HG03196 (cell line): ENCODE results near the gene FLRT3.

ENCODE experiments used
- ATAC-seq: cut with Tn5 transposase; IDR thresholded peaks from one replicate; pipeline ENCODE4 v1.9.1; 2021; ENCODE audit not compliant: unreplicated experiment

FLRT3 gene

DNA sequence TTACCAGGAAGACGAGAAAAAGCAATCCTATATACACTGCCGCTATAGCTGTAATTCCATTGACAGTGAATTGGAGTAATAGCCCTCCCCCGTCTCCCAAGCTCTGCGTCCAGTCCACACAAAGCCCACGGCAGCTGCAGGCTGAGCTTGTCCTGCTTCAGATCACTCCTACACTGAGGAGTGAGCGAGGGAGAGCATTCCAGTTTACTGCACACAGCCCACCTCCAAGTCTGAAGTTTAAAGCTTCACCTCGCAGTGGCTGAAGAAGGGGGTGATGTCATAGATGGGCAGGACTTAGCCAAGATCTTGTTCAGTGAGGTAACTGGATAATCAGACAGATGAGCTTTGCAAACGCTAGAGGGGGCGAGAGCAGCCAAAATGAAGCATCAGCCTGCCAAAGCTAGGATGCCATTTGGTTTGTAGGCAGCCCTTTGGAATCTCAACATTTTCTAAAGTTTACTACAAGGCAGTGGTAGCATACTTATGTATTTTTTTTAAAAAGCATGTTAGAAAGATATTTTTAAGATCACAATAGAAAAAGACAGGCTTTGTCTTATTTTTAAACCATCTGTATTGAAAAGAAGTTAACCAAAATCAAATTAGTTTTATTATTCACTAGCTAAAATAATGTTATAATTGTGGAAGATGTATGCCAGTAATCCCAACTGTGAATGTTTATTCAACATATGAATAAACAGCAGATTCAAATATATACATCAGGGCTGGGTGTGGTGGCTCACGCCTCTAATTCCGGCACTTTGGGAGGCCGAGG is at the start of gene FLRT3:
FLRT3 (minus strand) TSS at position 213 of the 772 bp plus-strand sequence. CDS start 10,106 bp downstream, outside the sequence.
- ATAC-seq = peak; percentile 96

DNA sequence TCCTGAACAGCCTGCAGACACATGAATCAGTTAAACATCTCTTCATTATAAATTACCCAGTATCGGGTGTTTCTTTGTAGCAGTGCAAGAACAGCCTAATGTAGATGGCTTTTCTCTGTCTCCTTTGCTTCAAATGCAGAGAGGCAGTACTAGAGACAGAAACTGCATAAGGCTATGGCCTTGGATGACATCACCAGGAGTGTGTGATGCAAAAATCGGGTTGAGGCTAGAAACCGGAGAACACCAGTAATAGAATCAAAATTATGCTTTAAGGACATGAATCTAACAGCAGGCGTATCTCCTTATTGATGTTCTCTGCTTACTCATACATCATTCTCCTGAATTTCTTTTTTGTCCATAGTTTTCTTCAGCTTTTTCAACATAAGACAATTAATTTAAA is 49.3 kb upstream of the FLRT3 start:
- ATAC-seq = no peak

DNA sequence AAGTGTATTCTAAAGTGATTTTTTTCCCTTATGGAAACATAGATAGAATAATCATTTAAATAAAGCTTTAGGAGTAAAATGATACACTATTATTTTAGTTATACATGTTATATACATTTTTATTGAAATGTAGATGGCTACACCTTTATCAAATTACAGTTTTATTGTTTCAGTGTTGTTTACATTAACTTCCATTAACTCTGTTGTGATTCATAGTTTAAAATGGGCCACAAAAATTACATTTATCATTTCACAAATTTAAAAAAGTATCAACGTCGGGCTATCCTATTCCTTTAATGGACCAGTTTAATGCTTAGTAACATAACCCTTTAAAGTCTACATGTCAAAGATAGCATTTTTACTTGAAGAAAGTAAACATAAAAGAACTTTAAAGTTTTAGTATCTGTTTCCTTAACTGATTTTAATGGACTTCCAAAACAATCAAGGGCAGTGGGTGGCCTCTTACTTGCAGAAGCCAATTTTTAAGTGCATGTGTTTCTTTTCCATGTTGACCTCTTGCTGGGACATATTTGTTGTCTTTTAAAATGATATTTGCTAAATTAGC is 47.8 kb upstream of the FLRT3 start:
- ATAC-seq = no peak

DNA sequence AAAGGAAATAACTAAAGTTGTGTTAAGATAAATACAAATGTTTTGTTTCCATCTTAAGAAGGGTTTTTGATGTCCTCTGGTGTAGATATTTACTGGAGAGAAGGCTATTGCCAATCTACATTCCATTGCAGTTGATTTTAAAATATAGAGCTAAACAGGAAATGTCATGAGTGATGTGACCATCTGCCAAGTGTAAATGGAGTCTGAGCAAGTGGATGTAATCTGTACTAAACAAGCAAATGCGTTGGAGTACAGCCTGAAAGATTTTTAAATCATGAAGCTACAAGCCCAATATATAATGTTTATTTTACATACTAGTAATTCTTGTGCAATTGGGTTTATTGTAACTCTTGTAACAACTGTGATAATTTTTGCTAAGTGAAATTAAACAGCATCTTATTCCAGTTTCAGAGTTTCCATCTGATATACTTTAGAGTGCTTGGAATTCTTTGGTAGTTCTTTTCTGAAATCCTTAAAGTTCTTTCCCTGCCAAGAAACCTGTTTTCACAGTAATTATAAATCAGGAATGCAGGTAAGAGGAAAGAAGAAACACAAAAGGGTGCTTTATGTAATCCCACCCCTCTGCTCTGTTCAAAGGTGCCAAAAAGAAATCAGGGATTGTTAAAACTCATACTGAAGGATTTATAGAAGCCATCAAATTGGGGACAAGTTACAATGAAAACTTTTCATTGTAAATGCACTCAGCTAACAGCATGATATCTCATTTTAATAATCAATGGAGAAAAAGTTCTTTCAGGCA is 47.2 kb upstream of the FLRT3 start:
- ATAC-seq = no peak

DNA sequence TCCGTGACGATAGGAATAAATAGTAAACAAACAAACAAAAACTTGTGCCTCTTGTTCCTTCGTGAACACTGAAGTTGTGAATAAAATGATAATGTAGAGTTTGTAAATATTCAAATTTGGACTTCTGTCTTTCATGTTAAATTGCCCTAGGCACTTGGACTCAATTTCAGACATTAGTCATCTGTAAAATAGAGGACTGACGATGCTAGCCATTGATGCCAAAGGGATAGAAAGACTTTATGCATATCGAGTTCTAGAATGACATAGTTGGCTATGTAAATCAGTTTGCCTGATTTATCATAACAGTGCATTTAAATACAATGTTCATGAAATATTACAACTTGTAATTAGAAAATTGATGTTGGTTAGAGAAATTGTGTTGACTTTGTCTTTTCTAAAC is 45.9 kb upstream of the FLRT3 start:
- ATAC-seq = no peak

DNA sequence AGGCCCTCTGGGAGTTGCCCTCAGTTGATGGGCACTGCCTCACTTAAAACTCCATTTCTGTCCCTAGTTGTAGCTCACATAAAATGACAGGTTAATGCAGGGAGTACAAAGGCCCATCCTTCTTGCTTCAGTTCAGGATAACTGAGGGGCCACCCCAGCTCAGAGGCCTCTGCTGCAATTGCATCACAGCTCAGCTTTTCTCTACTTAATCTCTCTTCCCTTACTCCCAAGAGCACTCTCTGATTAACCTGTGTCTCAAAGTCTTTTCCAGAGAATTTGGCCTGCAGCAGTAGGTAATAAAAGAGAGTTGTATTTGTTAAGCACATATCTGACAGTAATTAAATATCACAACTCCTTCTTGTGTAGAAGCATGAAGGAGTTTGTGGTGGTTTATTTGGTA is 40.9 kb upstream of the FLRT3 start:
- no peak for ATAC-seq

DNA sequence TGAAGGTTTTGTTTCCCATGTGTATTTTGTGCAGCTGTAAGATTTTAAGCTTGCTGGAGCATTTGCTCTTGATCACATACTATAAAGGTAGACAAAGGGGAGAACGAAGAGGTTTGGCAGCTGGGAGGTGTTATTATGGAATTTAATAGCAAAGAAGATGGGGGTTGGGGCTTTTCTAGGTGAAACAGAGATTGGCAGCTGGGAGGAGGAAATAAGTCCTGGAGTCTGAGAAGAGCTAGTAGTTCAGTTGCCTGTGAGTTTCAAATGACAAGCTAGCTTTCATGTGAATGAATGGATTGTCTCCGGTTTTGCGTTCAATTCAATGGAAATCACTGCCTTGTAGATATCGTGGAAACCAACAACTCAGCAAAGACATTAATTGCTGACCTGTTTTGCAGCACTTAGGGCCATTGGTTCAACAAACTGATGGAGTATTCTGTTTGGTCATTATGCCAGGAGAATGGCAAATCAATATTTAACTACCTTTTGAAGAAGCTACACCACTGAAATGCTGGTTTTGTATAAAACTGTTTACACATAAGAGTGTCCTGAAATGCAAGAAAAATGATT is 38.1 kb upstream of the FLRT3 start:
- ATAC-seq = no peak

DNA sequence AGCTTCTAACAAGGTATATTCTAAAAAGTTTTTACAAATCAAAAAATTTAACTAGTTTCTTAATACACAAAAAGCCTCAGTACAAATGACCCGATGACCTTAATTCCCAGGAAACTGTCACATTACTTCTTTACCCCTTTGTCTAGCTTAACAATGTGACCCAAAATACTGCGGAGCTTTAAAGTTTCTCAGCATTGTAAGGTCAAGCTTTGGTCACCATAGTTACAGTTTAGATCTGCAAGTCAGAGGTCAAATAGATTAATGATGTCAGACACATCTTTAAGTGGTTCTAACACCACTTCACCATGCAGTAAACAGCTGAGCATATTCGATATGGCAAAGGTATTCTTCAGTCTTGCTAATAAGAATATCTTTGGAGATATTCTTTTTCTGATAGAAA is 36.8 kb upstream of the FLRT3 start:
- no peak for ATAC-seq

DNA sequence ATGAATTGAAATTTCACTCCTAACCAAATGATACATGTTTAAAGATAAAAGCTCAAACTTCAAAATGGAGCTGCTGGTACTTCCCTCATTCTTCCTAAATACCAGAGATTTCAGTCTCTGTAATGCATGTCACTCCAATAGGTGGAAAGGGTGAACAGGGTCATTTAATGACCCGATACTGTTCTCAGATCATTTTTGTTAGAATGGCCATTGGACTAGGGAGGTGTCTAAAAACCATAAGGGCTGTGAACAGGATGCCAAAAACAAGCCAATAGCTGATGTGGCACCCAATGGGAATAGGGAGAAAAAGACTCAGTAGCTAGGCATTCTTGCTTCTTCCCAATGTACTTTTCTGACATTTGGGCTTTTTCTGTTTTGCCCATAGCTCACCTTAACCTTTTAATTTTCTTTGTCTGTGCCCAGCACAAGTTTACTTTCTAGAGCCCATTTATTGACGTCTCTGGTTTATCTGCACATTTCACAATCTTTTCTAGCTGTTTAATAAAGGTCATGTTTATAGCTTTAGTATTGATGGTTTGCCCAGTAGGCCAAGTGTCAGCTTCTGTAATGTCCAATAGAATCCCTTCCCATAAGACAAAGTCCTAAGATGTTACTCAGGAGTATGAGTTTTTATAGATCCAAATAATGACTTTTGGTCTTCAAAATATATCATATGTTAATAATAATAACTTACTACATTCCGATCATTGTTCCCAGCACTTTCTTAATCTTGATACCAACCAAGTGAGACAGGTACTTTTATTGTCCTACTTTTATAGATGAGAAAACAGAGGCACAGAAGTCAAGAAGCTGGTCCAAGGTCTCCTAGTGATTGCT is 24.3 kb upstream of the FLRT3 start:
- no peak for ATAC-seq

DNA sequence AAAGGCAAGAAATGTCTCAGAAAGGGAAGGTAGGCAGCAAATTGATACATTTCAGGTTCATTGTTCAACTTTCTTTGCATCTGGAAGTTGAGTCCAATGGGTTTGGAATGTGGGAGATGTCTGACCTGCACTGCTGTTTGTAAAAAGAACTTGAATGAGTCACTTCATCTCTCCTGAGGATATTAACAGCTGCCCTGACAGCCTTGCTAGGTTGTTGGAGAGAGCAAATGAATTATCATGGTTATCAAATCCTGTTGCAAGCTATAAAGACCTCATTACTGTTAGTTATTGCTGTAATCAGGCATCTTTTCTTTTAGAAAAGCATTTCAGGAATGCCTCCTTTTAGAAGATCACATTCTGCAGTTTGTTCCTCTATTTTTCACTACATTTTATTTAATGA is 23.0 kb upstream of the FLRT3 start:
- no peak for ATAC-seq

DNA sequence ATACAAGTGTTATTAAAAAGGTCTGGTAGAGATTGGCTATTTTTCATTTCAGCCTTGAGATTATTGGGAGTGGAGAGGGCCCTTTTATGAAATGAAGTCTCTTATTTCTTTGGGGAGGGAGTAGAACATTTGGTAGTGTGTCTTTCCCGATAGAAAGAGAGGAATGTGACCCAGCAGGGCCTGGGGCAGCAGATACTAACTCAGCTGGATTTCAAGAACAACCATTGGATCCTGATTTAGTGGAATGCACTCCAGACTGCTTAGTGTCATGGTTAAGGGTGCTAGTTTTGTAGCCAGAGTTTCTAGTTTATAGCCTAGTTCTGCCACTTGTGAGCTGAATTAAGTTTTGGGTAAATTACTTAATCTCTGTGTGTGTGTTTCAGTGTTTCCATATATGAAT is 18.4 kb upstream of the FLRT3 start:
- ATAC-seq = no peak

DNA sequence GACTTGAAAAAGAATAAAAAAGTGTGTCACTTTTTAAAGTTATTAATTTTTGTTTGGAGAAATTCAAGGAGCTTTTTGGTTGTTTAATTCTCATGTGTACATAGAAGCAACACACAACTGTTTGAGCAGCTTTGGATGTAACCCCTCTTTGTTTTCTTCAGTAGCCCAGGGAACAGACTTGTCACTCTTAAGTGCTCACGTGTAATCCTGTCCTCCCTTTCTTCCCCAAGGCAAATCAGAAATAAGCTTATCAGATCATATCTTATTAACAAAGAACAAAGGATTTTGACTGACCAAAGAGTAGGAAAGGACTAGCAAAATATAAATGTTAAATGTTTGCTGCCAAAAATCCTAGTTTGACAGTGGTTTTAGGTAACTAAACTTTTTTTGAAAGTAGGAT is 7.3 kb upstream of the FLRT3 start:
- no peak for ATAC-seq

DNA sequence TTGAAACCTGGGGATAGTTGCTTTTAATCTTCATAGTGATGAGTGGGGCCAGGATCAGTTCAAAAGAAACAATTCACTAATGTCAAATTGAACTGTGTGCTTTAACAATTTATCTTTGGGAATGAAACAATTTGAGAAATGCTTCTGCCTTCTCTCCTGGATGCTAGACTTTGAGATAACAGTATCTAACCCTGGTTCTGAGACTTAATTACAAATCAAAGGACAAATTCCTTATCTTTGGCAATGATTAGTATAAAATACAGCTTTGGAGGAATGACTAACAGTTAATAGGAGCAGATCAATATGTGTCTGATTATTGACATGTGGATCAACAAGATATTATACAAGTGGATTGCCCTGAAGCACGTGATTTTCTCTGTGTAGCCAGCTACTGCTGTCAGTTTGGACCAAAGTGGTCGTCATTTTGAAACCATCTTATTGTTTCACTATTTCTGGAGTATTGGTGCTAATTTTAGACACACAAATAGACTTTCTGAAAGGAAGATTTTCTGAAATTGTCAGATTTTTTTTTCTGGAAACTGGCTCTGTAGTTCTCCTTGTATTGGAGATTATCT is 6.2 kb upstream of the FLRT3 start:
- no peak for ATAC-seq

DNA sequence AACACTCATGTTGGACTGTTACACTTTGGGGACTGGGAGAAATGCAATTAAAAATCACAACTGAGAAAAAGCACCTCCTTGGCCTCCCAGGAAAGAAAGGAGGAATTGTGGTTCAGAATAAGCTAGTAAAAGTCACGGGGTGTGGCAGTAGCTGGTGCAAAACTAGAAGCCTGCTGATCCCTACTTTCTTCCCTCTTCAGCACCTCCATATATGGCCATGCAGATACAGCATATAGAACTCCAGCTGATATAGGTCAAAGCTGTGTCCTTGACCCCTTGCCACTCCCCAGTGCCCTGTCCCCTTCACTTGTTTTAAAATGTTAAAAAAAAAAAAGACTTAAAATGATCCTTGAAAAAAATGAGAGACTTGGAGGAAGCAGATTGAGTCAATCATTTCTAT is 5.5 kb upstream of the FLRT3 start:
- no peak for ATAC-seq

DNA sequence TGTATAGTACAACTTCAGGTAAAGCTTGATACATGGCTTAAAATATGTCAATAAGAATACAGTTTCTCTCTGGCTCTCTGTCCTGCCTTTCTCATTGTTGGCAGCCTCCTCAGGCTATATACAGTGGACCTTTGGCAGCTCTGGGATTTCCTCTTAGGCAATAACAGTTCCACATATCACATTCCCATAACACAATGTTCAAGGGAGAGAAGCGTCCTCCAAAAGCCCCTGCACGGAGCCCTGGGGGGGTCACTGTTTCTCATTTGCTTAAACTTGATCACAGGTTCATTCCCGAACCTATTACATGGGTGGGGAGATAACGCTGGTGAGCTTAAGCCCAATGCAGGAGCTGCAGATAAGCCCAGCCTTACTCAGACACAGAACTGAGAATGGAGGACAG is 4.4 kb upstream of the FLRT3 start:
- ATAC-seq = no peak

DNA sequence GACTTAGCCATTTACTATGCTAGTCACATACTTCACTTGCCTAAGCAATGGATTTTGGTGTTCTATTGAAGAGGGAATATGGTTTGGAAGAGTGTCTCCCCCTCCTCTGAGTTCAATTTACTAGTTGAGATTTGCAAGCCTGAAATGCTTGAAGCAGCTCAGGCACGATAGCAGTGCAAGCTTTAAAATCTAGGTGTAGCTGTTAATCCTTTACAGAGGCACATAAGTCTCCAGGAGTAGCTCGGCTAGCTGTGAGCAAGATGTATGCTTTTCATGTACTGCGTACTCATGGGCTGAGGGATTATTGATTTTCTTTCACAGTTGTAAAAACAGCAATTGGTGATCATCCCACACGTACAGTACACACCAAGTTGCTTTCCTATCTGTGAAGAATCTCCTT is 726 bp downstream of the FLRT3 start:
- no peak for ATAC-seq

DNA sequence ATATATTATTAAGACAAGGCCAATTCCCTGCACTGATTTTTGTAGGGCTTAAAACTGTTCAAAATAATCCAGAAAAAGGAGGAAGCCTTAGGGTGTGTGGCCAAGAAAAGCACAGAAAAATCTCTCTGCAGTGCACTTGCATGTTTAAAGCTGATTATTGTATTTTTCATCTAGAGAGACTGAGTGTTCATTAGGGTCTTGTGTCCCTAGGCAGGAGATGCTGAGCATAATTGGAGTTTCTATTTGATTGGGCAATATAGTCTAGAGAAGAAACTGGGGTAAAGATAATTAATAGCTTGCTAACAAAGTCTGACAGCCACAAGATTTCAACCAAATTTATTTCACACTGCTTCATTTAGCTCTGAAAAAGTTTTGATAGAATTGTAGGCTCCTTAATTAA is 2.4 kb downstream of the FLRT3 start:
- ATAC-seq = no peak

DNA sequence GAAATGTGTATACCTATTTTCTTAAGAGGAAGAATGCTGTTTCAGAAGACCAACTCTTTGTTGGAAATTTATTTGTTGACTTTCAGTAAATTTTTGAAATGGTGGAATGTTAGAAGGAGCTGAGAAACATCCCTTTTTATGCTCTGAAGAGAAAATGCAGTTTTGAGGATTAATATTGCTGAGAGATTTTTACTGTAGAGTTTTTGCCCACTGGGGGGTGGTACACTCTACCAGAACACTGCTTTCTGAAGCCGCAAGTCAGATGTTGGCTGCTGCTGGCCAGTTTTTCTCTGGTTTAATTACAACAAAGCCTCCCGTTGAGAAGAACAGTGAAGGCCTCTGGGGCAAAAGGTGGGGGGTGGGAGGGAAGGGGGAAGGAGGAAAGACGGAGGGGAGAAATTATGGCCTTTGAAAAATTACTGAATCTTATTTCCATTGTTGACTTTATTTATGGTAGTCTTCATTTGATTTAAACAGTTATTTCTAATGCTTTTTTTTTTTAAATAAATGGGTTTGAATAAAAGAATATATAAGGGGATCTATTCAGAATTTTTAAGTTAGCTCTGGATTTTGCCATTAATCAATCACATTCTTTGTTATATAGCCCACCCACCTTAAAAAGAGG is 3.0 kb downstream of the FLRT3 start:
- ATAC-seq = no peak

DNA sequence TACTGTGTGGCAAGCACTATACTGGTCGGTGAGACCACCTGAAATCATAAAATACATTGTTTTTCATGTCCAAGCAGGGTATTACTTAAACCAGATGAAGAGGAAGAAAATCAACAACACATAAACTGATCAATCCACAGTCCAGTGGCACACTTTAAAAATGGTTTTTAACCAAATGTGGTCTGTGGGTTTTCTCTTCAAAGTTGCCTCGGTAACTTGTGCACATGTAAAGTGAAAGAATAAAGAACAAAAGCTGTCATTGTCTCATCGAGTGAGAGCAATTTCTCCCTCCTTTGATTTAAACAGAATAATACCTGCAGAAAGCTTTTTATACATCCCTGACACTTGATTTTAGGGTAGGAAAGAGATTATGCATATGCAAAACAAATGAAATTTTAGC is 3.7 kb downstream of the FLRT3 start:
- no peak for ATAC-seq

DNA sequence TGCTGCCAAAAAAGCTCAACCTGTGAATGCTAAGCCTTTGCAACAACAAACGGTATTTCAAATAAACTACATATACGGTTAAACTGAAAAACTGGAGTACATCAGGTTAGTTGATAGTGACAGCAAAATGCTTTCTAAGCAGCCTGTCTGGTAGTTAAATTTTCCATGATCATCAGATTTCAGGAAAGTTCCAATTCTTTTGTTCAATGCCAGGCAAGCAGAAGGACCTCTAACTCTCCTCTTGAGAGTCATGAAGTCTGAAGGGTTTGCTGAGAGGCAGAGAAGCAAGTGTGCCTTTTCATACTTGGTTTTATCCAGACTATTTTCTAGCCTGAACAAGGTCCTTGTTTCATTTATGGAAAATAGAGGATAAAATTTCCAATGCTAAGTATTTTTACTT is 4.5 kb downstream of the FLRT3 start:
- no peak for ATAC-seq
